HG02852 (cell line): ENCODE data around the gene ORM1.
"Not testable (repeated sequence)": the region's sequence is repeated elsewhere in the genome, so short reads cannot be mapped to it uniquely, and the experiment has no call there.

Experiments
- ATAC-seq: cut with Tn5 transposase; IDR thresholded peaks from one replicate; pipeline ENCODE4 v1.9.1; 2021; ENCODE audit warnings: mild to moderate bottlenecking, moderate library complexity; ENCODE audit not compliant: unreplicated experiment

ORM1 gene

DNA sequence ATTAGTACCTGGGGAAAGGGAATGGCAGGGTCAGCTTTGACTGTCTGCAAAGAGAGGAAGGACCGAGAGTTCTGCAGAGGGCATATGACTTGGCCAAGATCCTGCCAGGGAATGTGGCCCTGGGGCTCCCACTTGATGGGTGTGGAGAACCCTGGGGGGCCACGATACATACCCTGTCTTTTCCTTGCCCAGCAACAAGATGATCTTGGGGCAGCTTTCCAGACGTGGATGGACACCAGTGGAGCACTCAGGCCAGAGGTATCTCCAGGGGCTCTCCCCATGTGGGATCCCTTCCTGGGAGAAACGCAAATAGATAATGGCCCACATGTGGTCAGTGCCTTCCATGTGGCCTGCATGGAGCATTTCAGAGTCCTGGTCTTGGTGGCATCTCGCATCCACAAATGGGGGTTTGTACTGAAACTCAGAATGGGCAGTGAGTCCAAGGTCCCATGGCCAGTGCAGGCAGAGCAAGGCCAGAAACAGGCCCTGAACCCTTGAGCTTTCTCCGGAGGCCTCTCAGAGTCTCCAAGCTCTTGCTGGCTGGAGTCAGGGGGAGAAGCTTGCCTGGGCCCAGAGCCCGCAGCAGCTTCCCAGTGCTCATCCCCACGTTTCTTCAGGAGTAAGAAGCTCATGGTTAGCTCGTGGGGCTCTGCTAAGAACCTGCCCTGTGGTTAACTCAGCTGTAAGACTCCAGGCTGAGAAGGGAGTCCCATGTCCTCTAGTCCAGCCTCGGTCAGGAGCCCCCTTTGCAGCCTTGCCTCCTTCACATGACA is 18.3 kb upstream of the ORM1 start:
- ATAC-seq: no peak

DNA sequence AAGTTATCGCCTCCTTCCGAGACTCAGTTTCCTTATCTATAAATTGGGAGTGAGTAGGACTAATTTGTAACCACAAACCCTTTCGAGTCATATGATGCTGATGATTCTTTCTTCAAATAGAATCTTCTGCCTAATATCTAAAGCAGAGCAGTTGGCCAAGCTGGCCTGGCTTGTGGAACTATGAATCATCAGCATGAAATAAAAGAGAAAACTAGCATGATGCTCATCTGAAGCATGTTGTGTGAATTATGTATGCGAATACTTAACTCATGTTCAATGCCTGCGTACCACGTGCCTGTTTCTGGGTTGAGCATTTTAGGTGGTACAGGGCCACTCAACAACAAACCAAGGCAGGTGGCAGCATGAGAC is 15.0 kb upstream of the ORM1 start:
- ATAC-seq: no peak

DNA sequence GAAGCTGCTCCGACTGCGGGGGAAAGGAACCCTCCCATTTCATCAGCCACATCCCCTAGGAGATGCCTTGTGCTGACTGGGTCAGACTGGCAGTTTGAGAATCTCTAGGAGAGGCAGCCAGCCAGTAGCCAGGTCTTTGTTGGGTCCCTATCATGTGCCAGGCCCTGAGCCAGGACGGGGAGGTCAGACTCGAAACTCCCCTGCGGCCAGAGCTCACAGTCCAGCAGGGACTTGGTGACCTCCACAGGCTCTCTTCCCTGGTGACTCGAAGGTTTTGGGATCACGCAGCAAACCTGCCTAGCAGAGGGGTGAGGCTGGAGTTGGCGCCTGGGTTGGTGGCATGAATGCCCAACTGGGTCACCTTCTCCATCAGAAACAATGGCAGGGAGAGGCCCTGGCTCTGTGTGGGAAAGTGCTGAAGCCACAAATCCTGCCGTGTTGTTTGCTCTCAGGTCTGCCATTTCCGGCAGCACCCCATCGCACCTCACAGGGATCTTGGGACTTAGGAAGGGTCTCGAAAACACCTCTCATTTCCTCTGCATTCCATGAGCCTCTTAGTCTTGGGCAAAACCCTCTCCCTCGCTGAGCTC is 14.4 kb upstream of the ORM1 start:
- no peak for ATAC-seq

DNA sequence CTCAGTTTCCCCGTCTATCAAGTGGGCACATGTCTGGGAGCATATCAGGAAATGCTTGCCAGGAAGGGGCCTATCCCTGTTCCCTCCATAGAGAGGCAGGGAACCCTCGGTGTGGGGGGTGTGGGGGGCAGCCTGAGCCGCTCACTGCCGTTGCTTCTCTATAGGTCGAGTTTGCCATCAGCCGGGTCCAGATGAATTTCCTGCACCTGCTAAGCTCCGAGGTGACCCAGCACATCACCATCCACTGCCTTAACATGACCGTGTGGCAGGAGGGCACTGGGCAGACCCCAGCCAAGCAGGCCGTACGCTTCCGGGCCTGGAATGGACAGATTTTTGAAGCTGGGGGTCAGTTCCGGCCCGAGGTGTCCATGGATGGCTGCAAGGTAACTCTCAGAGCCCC is 13.8 kb upstream of the ORM1 start:
- no peak for ATAC-seq

DNA sequence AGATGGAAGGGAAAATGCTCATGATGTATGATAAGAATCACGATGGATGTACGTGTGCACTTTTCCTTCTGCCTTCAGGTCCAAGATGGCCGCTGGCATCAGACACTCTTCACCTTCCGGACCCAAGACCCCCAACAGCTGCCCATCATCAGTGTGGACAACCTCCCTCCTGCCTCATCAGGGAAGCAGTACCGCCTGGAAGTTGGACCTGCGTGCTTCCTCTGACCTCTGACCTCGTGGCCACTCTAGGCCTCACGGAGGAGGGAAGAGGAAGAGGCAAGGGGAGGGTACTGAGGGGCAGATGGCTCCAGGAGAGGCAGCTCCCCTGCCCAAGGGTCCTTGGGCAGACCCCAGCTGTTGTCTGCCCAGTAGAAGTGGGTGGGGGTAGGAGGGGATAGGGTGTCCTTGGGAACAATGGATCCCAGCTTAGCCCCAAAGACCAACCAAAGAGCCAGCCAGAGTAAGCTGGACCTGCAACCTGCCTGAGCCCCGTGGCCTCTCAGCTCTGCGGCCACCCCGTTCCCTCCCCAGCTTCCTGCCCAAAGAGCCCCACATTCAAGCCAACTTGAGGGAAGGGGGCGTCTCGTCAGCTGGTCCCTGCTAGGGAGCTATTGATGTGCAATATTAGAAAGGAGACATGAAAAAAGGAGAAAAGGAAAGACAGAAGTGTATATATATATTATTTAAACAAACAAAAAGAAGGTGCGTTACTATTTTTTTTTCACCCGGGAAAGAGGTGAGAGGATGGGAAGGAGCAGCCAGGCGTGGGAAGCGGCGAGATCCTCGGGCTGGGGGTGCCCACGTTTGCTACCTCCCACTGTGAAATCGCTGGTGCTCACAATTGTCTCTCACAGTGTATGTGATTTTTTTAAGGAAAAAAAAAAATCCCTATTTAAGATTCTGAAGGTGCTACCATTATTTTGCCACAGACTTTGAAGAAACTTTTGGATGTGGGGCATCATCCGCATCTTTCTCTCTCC is 12.1 kb upstream of the ORM1 start:
- ATAC-seq: no peak

DNA sequence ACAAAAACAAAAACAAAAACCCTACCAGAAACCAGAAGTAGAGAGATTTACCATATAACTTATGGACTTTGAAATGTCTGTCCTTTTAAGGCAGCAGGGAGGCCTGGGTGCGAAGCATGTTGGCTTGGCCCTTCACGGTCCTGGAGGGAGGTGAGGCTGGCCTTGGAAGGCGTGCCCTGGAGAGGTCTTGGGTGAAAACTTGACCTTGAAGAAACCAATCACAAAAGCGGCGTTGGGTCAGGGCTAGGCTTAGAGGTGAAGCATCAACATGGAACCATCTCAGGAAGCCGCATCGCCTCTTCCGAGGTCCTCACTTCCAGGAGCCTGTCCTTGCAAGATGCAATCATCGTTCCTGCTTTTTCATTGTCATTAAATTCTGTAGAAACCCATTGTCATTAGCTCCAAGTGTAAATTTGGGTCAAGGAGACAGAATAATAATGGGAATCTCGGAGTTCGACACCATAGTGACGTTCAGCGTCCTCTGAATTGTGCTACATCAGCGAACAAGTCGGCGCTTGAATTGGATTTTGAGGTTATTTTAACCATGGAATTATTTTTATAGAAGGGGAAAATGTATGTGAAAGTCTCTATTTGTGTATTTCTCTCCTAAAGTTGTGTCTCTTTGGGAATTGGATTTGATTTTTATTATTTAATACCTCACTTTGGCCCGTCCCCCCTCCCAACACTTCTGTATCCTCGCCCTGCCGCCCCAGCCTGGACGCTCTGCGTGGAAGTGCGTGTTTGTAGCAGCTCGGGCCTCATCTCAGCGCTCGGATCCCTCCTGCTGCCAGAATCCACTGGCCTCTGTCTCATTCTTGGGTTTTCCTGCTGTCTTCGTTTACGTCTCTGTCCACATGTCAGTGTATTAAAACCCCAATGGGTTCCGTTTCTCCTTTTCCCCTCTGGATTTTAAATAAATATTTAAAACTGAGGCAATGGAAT is 11.1 kb upstream of the ORM1 start:
- no peak for ATAC-seq

DNA sequence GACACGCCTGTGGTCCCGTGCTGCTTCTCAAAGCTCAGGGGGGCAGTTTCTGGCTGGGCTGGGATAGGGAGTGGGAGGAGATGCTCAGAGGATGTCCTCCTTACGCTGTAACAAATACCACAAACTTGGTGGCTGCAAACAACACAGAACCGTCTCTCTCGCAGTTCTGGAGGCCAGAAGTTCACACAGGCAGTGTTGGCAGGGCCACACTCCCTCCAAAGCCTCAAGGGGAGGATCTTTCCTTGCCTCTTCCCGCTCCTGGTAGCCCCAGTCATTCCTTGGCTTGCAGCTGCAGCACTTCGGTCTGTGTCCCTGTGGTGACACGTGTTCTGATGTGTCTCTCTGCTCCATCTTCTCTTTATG is 10.4 kb upstream of the ORM1 start:
- no peak for ATAC-seq

DNA sequence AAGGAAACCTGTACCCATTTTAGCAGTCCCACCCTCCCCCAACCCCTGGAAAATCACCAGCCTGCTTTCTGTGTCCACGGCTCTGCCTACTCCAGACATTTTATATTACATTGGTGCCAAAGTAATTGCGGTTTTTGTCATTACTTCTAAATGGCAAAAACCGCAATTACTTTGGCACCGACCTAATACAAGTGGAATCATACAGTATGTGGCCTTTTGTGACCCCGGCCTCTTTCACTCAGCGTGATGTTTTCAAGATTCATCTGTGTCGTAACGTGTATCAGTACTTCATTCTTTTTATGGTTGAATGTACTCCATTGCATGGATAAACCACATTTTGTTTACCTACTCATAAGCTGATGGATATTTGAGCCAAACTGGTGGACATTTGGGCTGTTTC is 9.7 kb upstream of the ORM1 start:
- no peak for ATAC-seq

DNA sequence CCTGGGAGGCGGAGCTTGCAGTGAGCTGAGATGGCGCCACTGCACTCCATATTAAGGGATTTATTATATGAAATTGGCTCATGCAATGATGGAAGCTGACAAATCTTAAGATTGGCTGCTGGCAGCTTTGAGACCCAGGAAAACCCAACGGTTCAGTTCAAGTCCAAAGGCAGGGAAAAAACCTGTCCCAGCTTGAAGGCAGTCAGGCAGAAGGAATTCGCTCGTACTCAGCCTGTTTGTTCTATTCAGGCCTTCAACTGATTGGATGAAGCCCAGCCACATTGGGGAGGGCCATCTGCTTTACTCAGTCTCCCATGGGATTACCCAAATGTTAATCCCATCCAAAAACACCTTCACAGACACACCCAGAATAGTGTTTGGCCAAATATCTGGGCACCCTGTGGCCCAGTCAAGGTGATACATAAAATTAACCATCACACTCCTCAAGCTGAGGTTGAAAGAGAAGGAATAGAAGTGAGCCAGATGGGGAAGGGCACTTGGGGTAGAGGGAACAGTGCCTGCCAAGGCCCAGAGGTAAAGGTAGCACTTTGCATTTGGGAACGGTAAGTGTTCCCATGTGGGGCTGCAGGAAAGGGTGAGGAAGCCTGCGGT is 8.5 kb upstream of the ORM1 start:
- no peak for ATAC-seq

DNA sequence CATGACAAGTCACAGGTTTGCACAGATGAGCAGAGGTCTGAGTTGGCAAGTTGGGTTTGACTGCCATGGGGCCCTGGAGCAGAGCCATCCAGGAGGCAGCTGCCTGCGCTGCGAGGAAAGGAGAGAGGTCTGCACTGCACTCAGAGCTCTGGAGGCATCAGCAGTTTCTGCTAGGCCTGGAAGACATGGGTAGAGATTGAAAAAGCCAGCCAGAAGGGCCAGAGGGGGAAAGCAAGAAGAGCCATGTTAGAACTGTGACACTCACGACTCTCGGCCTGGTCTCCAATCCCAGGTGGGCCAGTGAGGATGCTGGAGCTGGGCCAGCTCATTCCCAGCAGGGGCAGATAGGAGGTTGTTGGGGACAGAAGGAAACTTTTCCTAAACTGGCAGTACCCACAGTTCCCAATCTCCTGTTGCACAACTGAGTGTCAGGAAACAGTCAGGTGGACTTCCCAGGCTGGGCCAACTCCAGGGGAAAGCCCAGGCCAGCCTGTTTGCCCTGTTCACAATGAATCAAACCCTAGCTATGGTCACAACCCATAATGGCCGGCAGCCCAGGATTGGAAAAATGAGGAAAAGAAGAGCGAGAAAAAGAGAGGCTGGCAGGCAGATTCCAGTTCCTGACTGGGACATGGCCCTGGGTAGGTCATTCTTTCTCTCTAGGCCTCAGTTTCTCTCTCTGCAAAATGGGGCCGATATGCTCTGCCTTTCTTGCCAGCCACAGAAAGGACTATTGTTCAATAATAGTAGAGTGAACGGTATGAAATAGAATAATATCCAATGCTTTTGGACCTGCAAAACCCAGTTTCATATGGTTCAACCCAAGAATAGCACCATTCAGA is 7.8 kb upstream of the ORM1 start:
- ATAC-seq: no peak

DNA sequence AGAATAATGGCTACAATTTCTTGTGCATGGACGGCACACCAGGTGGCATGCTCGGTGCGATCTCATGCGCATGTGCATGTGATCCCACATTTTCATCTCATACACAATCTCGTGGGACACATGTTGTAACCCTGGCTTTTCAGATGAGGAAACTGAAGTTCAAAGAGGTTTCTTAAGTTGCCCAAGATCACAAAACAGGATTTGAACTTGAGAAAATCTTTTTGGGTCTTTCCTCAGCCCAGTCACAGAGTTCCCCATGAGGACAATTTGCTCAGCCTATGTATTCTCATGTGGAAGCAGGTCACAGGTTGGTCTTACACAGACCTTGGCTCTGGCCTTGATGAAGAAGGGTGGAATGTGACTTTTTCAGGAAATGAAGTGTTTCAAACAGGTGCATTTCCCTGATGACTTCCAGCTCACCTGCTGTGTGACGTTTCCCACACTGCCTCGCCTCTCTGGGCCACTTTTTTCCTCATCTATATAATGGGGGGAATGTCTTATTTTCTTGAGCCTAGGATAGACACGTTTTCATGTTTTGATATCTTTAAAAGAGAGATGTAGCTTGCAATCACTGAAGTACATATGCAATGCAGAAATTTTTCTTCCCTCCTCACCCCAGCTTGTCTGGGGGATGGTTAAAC is 7.1 kb upstream of the ORM1 start:
- no peak for ATAC-seq

DNA sequence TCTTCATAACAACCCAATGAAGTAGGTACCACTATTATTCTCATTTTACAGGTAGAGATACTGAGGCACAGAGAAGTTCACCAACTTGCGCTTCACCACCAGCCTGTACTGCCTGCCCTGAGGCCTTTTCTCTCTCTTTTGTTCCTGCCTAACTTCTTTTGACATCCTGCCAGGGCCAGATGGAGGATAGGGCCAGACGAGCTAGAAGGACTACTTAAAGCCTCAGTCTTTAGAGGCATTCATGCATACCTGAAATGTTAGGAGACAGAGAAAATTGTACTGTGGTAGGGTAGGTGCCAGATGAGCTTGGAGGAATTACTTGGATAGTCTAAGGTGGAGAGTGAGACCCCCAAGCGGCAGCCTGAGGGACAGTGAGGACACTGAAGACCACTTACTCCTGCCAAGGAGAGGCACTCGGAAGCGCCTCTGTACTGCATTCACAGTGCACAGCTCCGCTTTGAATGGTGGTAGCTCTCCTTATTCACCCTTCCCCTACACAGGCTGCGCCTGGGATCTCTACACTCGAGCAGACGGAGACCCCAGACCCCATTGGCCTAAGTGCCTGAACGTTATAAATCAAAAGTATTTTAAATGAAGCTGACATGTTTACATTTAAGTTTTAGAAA is 6.2 kb upstream of the ORM1 start:
- ATAC-seq: no peak

DNA sequence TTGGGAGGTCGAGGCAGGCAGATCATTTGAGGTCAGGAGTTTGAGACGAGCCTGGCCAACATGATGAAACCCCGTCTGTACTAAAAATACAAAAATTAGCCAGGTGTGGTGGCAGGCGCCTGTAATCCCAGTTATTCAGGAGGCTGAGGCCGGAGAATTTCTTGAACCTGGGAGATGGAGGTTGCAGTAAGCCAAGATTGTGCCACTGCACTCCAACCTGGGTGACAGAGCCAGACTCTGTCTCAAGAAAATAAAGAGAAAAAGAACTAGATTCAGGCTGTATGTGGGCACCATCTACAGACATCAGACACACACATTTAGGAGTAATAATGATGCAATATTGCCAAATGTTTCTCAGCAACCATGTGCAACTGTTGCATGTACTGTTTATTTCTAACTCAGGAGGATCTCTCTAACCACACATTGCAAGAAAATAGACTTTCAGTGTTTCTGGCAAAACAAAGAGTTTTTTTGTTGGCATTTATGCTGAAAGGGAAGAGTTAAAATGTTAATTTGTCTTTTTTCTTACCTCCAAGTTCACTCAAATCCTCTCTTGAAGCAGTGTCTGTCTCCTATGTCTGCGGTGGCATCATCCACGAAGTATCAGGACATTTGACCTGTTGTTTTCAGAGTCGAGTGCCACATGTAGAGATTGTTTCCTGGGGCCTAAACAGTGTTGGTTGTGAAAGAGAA is 5.1 kb upstream of the ORM1 start:
- no peak for ATAC-seq

DNA sequence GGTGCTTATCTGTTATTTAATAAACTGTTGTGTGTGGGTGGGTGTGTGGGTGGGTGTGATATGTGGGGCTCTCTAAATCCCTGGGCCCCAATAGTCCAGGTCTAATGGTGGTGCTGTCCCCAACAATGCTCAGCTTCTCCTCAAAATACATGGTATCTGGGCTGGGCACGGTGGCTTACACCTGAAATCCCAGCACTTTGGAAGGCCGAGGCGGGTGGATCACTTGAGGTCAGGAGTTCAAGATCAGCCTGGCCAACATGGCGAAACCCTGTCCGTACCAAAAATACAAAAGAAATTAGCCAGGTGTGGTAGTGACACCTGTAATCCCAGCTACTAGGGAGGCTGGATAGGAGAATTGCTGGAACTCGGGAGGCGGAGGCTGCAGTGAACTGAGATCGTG is 4.5 kb upstream of the ORM1 start:
- no peak for ATAC-seq

DNA sequence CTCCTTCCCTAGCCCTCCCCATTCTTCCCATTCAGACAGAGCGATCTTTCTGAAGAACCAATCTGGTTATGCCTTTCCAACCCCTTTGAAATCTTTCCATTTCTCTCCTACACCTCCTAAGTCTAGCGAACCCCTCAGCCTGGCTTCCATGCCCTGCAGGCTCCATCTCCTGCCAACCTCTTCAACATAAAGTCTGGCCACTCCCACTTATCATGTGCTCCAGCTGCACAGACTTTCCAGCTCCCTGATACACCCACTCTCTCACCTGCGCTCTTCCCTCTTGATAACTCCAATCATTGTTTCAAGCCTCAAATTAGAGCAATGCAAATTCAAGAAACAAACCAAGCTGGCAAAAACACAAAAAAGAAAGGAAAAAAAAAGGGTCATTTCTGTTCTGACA is 3.8 kb upstream of the ORM1 start:
- ATAC-seq: no peak

DNA sequence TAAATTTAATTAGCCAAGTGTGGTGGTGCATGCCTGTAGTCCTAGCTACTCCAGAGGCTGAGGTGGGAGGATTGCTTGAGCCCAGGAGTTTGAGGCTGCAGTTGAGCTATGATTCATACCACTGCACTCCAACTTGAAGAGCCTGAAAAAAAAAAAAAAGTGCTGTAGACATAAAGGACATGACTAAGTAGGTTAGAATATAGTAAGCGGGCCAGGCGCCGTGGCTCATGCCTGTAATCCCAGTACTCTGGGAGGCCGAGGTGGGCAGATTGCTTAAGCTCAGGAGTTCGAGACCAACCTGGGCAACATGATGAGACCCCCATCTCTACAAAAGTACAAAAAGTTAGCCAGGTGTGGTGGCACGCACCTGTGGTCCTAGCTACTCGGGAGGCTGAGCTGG is 2.2 kb upstream of the ORM1 start:
- not testable (repeated sequence) for ATAC-seq

DNA sequence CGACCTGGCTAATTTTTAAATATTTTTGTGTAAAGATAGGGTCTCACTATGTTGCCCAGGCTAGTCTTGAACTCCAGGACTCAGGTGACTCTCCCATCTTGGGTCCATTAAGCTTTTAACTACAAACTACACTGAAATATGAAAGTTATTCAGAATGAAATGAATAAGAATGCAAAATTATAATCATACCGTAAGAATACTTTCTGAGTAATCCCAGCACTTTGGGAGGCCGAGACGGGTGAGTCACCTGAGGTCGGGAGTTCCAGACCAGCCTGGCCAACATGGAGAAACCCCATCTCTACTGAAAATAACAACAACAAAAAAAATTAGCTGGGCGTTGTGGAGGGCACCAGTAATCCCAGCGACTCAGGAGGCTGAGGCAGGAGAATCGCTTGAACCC is 1.1 kb upstream of the ORM1 start:
- ATAC-seq: no peak
